Measurements from ENCODE around the gene CTPS2. TPM values are rescaled to one million over a fixed set of nuclear protein-coding genes. Genes with fewer than 3 reads are reported as not detected.

Gene CTPS2
- total RNA-seq, 1 experiment from 2014 or later, result 3.8 TPM

DNA sequence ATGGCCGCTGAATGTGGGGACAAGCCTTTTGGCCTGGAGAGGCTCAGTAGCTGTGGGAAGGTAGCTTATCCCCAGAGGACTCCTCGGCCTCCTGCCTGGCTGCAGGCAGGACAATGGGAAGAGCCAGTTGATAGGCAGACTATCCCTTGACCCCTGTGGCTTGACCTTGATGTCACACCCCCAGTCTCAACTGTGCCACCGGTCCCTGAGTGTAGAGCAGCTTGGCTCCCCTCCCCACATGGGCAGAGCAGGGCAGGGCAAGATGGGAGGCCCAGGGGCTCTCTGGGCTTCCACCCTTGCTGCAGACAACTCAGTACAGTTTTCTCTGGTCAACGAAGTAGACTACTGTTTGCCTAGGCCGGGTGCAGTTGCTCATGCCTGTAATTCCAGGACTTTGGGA, 32.6 kb upstream of the CTPS2 start:
- intact Hi-C loops (cut with micrococcal nuclease; ENCODE audit: unreplicated experiment), result no loop called here
- no TSS peak for BruUV-seq (replicated peaks)
- Histone ChIP-seq H3K27ac (ENCODE audit: low read length) (no peak overlapping the region), H3K36me3 (ENCODE audit: control insufficient read depth, insufficient read depth, low read length) (0 out of 2 replicates have a peak, but pooled peaks cover 2% of the 10 kb centered on the region), H3K9me3 (ENCODE audit: control insufficient read depth, insufficient read depth, low read depth, low read length) (no peaks in the 10 kb centered on the region), H3K4me3 (ENCODE audit: low read depth in 2 of 2, low read length in 2 of 2) (no peak overlapping the region), H3K27me3 (ENCODE audit: control insufficient read depth, insufficient read depth, low read length) (no peaks in the 10 kb centered on the region), H3K4me1 (ENCODE audit: control insufficient read depth, insufficient read depth, low read length) (no peaks in the 10 kb centered on the region)
- no peak for ATAC-seq
- ChIA-PET CTCF (no interaction called here), POLR2A (no interaction called here)
- DNase-seq (ENCODE audit: low read depth, low spot score), result no peak
- TF ChIP-seq, protein P1, sequence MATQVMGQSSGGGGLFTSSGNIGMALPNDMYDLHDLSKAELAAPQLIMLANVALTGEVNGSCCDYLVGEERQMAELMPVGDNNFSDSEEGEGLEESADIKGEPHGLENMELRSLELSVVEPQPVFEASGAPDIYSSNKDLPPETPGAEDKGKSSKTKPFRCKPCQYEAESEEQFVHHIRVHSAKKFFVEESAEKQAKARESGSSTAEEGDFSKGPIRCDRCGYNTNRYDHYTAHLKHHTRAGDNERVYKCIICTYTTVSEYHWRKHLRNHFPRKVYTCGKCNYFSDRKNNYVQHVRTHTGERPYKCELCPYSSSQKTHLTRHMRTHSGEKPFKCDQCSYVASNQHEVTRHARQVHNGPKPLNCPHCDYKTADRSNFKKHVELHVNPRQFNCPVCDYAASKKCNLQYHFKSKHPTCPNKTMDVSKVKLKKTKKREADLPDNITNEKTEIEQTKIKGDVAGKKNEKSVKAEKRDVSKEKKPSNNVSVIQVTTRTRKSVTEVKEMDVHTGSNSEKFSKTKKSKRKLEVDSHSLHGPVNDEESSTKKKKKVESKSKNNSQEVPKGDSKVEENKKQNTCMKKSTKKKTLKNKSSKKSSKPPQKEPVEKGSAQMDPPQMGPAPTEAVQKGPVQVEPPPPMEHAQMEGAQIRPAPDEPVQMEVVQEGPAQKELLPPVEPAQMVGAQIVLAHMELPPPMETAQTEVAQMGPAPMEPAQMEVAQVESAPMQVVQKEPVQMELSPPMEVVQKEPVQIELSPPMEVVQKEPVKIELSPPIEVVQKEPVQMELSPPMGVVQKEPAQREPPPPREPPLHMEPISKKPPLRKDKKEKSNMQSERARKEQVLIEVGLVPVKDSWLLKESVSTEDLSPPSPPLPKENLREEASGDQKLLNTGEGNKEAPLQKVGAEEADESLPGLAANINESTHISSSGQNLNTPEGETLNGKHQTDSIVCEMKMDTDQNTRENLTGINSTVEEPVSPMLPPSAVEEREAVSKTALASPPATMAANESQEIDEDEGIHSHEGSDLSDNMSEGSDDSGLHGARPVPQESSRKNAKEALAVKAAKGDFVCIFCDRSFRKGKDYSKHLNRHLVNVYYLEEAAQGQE (IDR thresholded peaks at IDR 0.05; ENCODE audit: insufficient read depth in 1 of 2, low read depth in 2 of 2, low read length in 1 of 2), result no peak
- TF ChIP-seq, protein P2, sequence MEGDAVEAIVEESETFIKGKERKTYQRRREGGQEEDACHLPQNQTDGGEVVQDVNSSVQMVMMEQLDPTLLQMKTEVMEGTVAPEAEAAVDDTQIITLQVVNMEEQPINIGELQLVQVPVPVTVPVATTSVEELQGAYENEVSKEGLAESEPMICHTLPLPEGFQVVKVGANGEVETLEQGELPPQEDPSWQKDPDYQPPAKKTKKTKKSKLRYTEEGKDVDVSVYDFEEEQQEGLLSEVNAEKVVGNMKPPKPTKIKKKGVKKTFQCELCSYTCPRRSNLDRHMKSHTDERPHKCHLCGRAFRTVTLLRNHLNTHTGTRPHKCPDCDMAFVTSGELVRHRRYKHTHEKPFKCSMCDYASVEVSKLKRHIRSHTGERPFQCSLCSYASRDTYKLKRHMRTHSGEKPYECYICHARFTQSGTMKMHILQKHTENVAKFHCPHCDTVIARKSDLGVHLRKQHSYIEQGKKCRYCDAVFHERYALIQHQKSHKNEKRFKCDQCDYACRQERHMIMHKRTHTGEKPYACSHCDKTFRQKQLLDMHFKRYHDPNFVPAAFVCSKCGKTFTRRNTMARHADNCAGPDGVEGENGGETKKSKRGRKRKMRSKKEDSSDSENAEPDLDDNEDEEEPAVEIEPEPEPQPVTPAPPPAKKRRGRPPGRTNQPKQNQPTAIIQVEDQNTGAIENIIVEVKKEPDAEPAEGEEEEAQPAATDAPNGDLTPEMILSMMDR (IDR thresholded peaks at IDR 0.05), result no peak
- no peak for TF ChIP-seq POLR2AphosphoS5 (IDR thresholded peaks at IDR 0.05; ENCODE audit: low read depth, low read length)
- in situ Hi-C loops (cut with HindIII; ENCODE audit: low pct_unique_long_range_greater_than_20kb, low sequenced_read_pairs), result no loop called here

DNA sequence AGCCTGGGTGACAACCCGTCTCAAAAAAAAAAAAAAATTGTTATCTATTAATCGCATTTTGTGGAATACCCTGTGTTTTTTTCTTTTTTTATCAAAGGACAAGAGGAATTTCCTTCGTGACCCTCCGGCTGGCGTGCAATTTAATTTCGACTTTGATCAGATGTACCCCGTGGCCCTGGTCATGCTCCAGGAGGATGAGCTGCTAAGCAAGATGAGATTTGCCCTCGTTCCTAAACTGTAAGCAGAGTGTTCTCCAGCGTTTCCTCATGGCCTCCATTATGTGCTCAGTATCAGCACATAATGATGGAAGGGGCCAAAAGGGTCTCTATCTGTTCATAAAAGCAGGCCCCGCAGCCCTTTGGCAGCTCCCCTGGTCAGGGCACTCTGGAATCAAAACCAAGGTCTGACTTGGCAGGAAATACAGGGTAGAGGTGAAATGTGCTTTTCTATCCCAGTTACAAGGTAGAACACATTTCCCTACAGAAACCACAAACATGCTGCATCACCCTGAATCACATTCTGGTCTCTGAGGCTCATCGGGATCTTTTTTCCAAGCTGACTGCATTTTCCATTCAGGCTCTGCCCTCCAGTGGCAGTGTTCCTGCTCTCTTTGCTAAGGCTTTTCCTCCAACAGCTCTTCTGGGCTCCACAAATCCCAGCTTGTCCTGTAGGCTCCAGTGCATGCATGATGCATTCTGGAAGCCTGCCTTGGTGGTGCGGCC, 31.3 kb upstream of the CTPS2 start:
- intact Hi-C loops (cut with micrococcal nuclease; ENCODE audit: unreplicated experiment), result no loop called here
- POLR2A ChIA-PET, result no interaction called here
- H3K4me3 ChIP-seq (ENCODE audit: low read depth in 2 of 2, low read length in 2 of 2), result no peak overlapping the region
- DNase-seq (ENCODE audit: low read depth, low spot score) (no peak), ATAC-seq (no peak)
- TF ChIP-seq POLR2AphosphoS5 (IDR thresholded peaks at IDR 0.05; ENCODE audit: low read depth, low read length), result no peak
- H3K9me3 ChIP-seq (ENCODE audit: control insufficient read depth, insufficient read depth, low read depth, low read length), result no peaks in the 10 kb centered on the region
- in situ Hi-C loops (cut with HindIII; ENCODE audit: low pct_unique_long_range_greater_than_20kb, low sequenced_read_pairs), result no loop called here
- no peak overlapping the region for H3K27ac ChIP-seq (ENCODE audit: low read length)
- no peaks in the 10 kb centered on the region for H3K27me3 ChIP-seq (ENCODE audit: control insufficient read depth, insufficient read depth, low read length)
- CTCF ChIA-PET, result interaction anchor here (0.5 kb wide), 1 partner anchor 132 kb away, joined by 4 read pairs; no protein-coding TSS in a partner anchor
- no TSS peak for BruUV-seq (replicated peaks)
- H3K4me1 ChIP-seq (ENCODE audit: control insufficient read depth, insufficient read depth, low read length), result no peaks in the 10 kb centered on the region
- H3K36me3 ChIP-seq (ENCODE audit: control insufficient read depth, insufficient read depth, low read length), result peaks cover 2% of the 10 kb centered on the region; the same call in 1 of the 2 replicates

DNA sequence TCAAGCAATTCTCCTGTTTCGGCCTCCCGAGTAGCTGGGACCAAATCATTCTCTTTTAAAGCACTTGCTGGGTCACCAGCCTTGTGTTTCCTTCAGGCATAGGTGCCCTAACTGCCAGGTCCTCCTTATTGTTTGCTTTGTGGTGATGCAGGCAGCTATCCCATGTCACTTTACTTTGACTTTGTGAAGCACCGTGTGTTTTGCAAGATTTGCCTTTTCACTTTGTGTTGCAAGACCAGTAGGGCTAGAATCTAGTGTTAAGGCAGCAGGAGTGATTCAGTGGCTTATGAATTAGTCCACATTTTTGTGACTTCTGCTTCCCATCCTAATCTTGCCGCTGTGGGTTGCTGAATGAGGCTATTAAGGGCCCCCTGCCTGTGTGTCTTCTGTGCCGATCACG, 27.1 kb upstream of the CTPS2 start:
- CTCF ChIA-PET, result no interaction called here
- POLR2A ChIA-PET, result no interaction called here
- in situ Hi-C loops (cut with HindIII; ENCODE audit: low pct_unique_long_range_greater_than_20kb, low sequenced_read_pairs), result no loop called here
- TF ChIP-seq, protein P1 (IDR thresholded peaks at IDR 0.05; ENCODE audit: insufficient read depth in 1 of 2, low read depth in 2 of 2, low read length in 1 of 2), result no peak
- ATAC-seq (no peak), DNase-seq (ENCODE audit: low read depth, low spot score) (no peak)
- Histone ChIP-seq H3K27ac (ENCODE audit: low read length) (no peak overlapping the region), H3K27me3 (ENCODE audit: control insufficient read depth, insufficient read depth, low read length) (no peaks in the 10 kb centered on the region), H3K4me1 (ENCODE audit: control insufficient read depth, insufficient read depth, low read length) (no peaks in the 10 kb centered on the region), H3K4me3 (ENCODE audit: low read depth in 2 of 2, low read length in 2 of 2) (no peak overlapping the region), H3K9me3 (ENCODE audit: control insufficient read depth, insufficient read depth, low read depth, low read length) (no peaks in the 10 kb centered on the region), H3K36me3 (ENCODE audit: control insufficient read depth, insufficient read depth, low read length) (no peaks in the 10 kb centered on the region; the same call in 1 of the 2 replicates)
- BruUV-seq (replicated peaks), result no TSS peak
- intact Hi-C loops (cut with micrococcal nuclease; ENCODE audit: unreplicated experiment), result no loop called here

Data from Panc1 (cell line).